Measurements from ENCODE around the gene TTLL1. TPM values are rescaled to one million over a fixed set of nuclear protein-coding genes. Genes with fewer than 3 reads are reported as not detected.

TTLL1 gene
- polyA plus RNA-seq, 1 donor (not counting 4 experiments of a cell fraction or from before 2014, with no cell fraction given): 3.5 TPM

- dilution Hi-C loops (cut with MboI; ENCODE audit: extremely low pct_ligation_motif_present, low sequenced_read_pairs): no loop called here
These were observed 82.4 kb downstream of the TTLL1 start for GRCh38 chr22:43006753-43007152.

GRCh38 chr22:43006016-43006505 is 83.1 kb downstream of the TTLL1 start:
- H3K36me3 ChIP-seq (ENCODE audit: control insufficient read depth in 2 of 2, extremely low read depth in 1 of 2, insufficient read depth in 2 of 2, low read length in 2 of 2): peaks cover 0 to 3% of the 10 kb centered on the region in 2 experiments
- H3K27me3 ChIP-seq (ENCODE audit: control insufficient read depth, extremely low read depth, insufficient read depth, low read length): no peaks in the 10 kb centered on the region
- DNase-seq (ENCODE audit: low read depth, low spot score) (no peak), FAIRE-seq (no peak)
- TF ChIP-seq CTCF (optimal IDR thresholded peaks at IDR 0.05 in 1 of 3, IDR thresholded peaks at IDR 0.05 in 1 of 3, conservative IDR thresholded peaks at IDR 0.05 in 1 of 3; ENCODE audit: extremely low read depth in 1 of 3, insufficient read depth in 2 of 3, low read length in 3 of 3) (no peak), EZH2 (IDR thresholded peaks at IDR 0.05; ENCODE audit: low read length) (no peak)
- H3K4me1 ChIP-seq (ENCODE audit: control insufficient read depth, extremely low read depth, insufficient read depth, low read length): peaks cover 59% of the 10 kb centered on the region
- peaks cover 14% of the 10 kb centered on the region for H4K20me1 ChIP-seq (ENCODE audit: control insufficient read depth, extremely low read depth, insufficient read depth, low read length)
- no peak overlapping the region for H3K9ac ChIP-seq (ENCODE audit: control insufficient read depth, extremely low read depth, insufficient read depth, low read length)
- H3K9me3 ChIP-seq (ENCODE audit: control insufficient read depth, low read depth, low read length): no peaks in the 10 kb centered on the region
- H3K27ac ChIP-seq (ENCODE audit: control insufficient read depth, insufficient read depth, low read length): no peak overlapping the region
- H3K4me3 ChIP-seq (ENCODE audit: control insufficient read depth in 2 of 3, extremely low read depth in 1 of 3, insufficient read depth in 2 of 3, low read depth in 1 of 3, low read length in 3 of 3): no peak overlapping the region
- H3K9me1 ChIP-seq (ENCODE audit: control insufficient read depth, extremely low read depth, insufficient read depth, low read length): peaks cover 24% of the 10 kb centered on the region
- dilution Hi-C loops (cut with MboI; ENCODE audit: extremely low pct_ligation_motif_present, low sequenced_read_pairs): no loop called here
- no peak overlapping the region for H2AFZ ChIP-seq (ENCODE audit: control insufficient read depth, low read length)
- H3K4me2 ChIP-seq (ENCODE audit: control insufficient read depth, extremely low read depth, insufficient read depth, low read depth, low read length): no peak overlapping the region
- H3K79me2 ChIP-seq (ENCODE audit: control insufficient read depth, insufficient read depth, low read length): peaks cover 93% of the 10 kb centered on the region

More at GRCh38 chr22:43006753-43007152, 82.4 kb downstream of the TTLL1 start:
- Histone ChIP-seq H3K4me1 (ENCODE audit: control insufficient read depth, extremely low read depth, insufficient read depth, low read length) (peaks cover 52% of the 10 kb centered on the region), H3K4me2 (ENCODE audit: control insufficient read depth, extremely low read depth, insufficient read depth, low read depth, low read length) (no peak overlapping the region), H4K20me1 (ENCODE audit: control insufficient read depth, extremely low read depth, insufficient read depth, low read length) (peaks cover 11% of the 10 kb centered on the region), H3K27me3 (ENCODE audit: control insufficient read depth, extremely low read depth, insufficient read depth, low read length) (no peaks in the 10 kb centered on the region), H3K4me3 (ENCODE audit: control insufficient read depth in 2 of 3, extremely low read depth in 1 of 3, insufficient read depth in 2 of 3, low read depth in 1 of 3, low read length in 3 of 3) (no peak overlapping the region), H3K9me1 (ENCODE audit: control insufficient read depth, extremely low read depth, insufficient read depth, low read length) (peaks cover 21% of the 10 kb centered on the region), H3K36me3 (ENCODE audit: control insufficient read depth in 2 of 2, extremely low read depth in 1 of 2, insufficient read depth in 2 of 2, low read length in 2 of 2) (peaks cover 0 to 3% of the 10 kb centered on the region in 2 experiments), H3K9me3 (ENCODE audit: control insufficient read depth, low read depth, low read length) (no peaks in the 10 kb centered on the region), H3K79me2 (ENCODE audit: control insufficient read depth, insufficient read depth, low read length) (peaks cover 93% of the 10 kb centered on the region), H3K9ac (ENCODE audit: control insufficient read depth, extremely low read depth, insufficient read depth, low read length) (no peak overlapping the region), H2AFZ (ENCODE audit: control insufficient read depth, low read length) (no peak overlapping the region), H3K27ac (ENCODE audit: control insufficient read depth, insufficient read depth, low read length) (no peak overlapping the region)
- TF ChIP-seq CTCF (optimal IDR thresholded peaks at IDR 0.05 in 1 of 3, IDR thresholded peaks at IDR 0.05 in 1 of 3, conservative IDR thresholded peaks at IDR 0.05 in 1 of 3; ENCODE audit: extremely low read depth in 1 of 3, insufficient read depth in 2 of 3, low read length in 3 of 3): no peak
- TF ChIP-seq EZH2 (IDR thresholded peaks at IDR 0.05; ENCODE audit: low read length): no peak
- no peak for FAIRE-seq
- DNase-seq (ENCODE audit: low read depth, low spot score): no peak
